ENCODE data around the gene ARHGAP10. TPM values are rescaled to one million over a fixed set of nuclear protein-coding genes. Genes with fewer than 3 reads are reported as not detected.

The ARHGAP10 gene
- total RNA-seq, 2 experiments from 2014 or later = 0.11 TPM; not detected in 1

DNA sequence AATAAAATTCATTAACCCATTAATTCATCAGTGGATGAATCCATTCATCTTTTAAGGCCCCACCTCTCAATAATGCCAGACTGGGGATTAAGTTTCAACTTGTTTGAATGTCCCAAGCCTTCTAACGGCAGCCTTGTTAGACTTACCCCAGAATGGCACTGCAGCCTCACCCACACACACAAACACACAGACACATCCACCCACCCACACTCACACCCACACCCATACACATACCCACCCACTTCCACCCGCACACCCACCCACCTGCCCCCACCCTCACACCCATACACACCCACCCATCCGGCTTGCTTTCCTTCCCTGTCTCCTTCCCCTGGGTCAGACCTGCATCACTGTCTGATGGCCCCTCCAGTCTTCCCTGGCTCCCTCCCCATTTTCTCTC lies 102.6 kb downstream of the ARHGAP10 start:
- no peak overlapping the region for H3K4me3 ChIP-seq (ENCODE audit: low read depth, low read length, poor library complexity, severe bottlenecking)
- H3K9me3 ChIP-seq (ENCODE audit: low read length) = no peaks in the 10 kb centered on the region
- no peak overlapping the region for H3K27ac ChIP-seq (ENCODE audit: low read depth, low read length, poor library complexity, severe bottlenecking)
- no peaks in the 10 kb centered on the region for H3K9me2 ChIP-seq (ENCODE audit: insufficient read depth, low read length)
- no peaks in the 10 kb centered on the region for H3K36me3 ChIP-seq (ENCODE audit: insufficient read depth, low read length)
- H2AFZ ChIP-seq (ENCODE audit: low read length) = no peak overlapping the region
- no peaks in the 10 kb centered on the region for H4K20me1 ChIP-seq (ENCODE audit: insufficient read depth, low read length)
- ChIA-PET CTCF (ENCODE audit: unreplicated experiment) (no interaction called here), POLR2A (no interaction called here)
- TF ChIP-seq EZH2phosphoT487 (IDR thresholded peaks at IDR 0.05; ENCODE audit: borderline replicate concordance, low read depth, low read length) = no peak
- TF ChIP-seq, protein P1, sequence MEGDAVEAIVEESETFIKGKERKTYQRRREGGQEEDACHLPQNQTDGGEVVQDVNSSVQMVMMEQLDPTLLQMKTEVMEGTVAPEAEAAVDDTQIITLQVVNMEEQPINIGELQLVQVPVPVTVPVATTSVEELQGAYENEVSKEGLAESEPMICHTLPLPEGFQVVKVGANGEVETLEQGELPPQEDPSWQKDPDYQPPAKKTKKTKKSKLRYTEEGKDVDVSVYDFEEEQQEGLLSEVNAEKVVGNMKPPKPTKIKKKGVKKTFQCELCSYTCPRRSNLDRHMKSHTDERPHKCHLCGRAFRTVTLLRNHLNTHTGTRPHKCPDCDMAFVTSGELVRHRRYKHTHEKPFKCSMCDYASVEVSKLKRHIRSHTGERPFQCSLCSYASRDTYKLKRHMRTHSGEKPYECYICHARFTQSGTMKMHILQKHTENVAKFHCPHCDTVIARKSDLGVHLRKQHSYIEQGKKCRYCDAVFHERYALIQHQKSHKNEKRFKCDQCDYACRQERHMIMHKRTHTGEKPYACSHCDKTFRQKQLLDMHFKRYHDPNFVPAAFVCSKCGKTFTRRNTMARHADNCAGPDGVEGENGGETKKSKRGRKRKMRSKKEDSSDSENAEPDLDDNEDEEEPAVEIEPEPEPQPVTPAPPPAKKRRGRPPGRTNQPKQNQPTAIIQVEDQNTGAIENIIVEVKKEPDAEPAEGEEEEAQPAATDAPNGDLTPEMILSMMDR (conservative IDR thresholded peaks at IDR 0.05; ENCODE audit: low read length) = no peak
- BruUV-seq (replicated peaks) = no TSS peak
- no peaks in the 10 kb centered on the region for H3K79me2 ChIP-seq (ENCODE audit: insufficient read depth, low read depth, low read length)
- intact Hi-C loops (cut with micrococcal nuclease; ENCODE audit: unreplicated experiment) = no loop called here
- no peak for DNase-seq (ENCODE audit: low spot score)
- no peak overlapping the region for H3K4me2 ChIP-seq (ENCODE audit: low read length)
- H3K4me1 ChIP-seq (ENCODE audit: insufficient read depth, low read length, poor library complexity, severe bottlenecking) = no peaks in the 10 kb centered on the region

DNA sequence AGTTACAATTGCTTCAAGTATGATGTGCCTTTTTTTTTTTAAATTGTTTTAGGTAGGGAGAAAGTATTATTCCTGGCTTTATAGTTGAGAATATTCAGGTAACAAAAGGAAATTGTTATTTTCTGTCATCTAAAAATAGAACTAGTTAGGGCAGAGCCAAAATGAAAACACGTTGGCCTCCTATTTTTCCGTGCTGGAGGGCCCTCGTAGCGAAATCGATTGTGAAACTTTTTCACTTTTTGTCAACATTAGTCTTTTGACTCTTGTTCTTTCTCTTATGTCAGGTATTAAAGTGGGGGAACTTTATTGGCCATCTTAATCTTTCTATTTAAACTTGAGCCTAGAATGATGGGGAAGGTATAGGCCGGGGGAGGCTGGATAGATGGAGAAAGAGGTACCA lies 104.9 kb downstream of the ARHGAP10 start:
- TF ChIP-seq, protein P1 (conservative IDR thresholded peaks at IDR 0.05; ENCODE audit: low read length) = no peak
- TF ChIP-seq EZH2phosphoT487 (IDR thresholded peaks at IDR 0.05; ENCODE audit: borderline replicate concordance, low read depth, low read length) = no peak
- no peak for DNase-seq (ENCODE audit: low spot score)
- Histone ChIP-seq H3K4me2 (ENCODE audit: low read length) (no peak overlapping the region), H2AFZ (ENCODE audit: low read length) (no peak overlapping the region), H3K27ac (ENCODE audit: low read depth, low read length, poor library complexity, severe bottlenecking) (no peak overlapping the region), H3K9me2 (ENCODE audit: insufficient read depth, low read length) (no peaks in the 10 kb centered on the region), H3K9me3 (ENCODE audit: low read length) (no peaks in the 10 kb centered on the region), H3K4me3 (ENCODE audit: low read depth, low read length, poor library complexity, severe bottlenecking) (no peak overlapping the region), H3K79me2 (ENCODE audit: insufficient read depth, low read depth, low read length) (no peaks in the 10 kb centered on the region), H3K4me1 (ENCODE audit: insufficient read depth, low read length, poor library complexity, severe bottlenecking) (no peaks in the 10 kb centered on the region), H3K36me3 (ENCODE audit: insufficient read depth, low read length) (no peaks in the 10 kb centered on the region), H4K20me1 (ENCODE audit: insufficient read depth, low read length) (no peaks in the 10 kb centered on the region)
- no TSS peak for BruUV-seq (replicated peaks)
- ChIA-PET CTCF (ENCODE audit: unreplicated experiment) (no interaction called here), POLR2A (interaction anchor here (0.9 kb wide), 1 partner anchor 55 kb away, joined by 3 read pairs; no protein-coding TSS in a partner anchor)
- intact Hi-C loops (cut with micrococcal nuclease; ENCODE audit: unreplicated experiment) = no loop called here

DNA sequence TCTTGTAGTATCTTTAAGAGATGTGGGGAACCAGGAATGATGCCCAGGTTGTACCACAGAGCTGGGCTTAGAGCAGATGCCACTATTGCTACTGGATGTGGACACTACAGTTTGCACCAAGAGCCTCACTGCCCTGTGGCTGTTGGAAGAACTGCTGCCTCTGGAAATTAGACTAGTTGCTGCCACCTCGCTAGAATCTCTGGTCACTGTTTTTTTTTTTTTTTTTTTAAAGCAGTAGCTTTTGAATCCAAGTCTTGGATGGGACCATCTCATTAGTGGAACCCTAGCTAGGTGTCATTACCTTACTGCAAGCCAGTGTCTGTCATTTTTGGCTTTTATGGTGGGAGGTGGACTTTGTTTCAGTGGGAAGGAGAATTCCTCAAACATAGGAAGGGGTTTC lies 105.5 kb downstream of the ARHGAP10 start:
- Histone ChIP-seq H3K79me2 (ENCODE audit: insufficient read depth, low read depth, low read length) (no peaks in the 10 kb centered on the region), H3K4me2 (ENCODE audit: low read length) (no peak overlapping the region), H3K36me3 (ENCODE audit: insufficient read depth, low read length) (no peaks in the 10 kb centered on the region), H3K9me3 (ENCODE audit: low read length) (no peaks in the 10 kb centered on the region), H3K4me3 (ENCODE audit: low read depth, low read length, poor library complexity, severe bottlenecking) (no peak overlapping the region), H3K9me2 (ENCODE audit: insufficient read depth, low read length) (no peaks in the 10 kb centered on the region), H4K20me1 (ENCODE audit: insufficient read depth, low read length) (no peaks in the 10 kb centered on the region), H3K27ac (ENCODE audit: low read depth, low read length, poor library complexity, severe bottlenecking) (no peak overlapping the region), H2AFZ (ENCODE audit: low read length) (no peak overlapping the region), H3K4me1 (ENCODE audit: insufficient read depth, low read length, poor library complexity, severe bottlenecking) (no peaks in the 10 kb centered on the region)
- POLR2A ChIA-PET = interaction anchor here (1.0 kb wide), 1 partner anchor 11 kb away, joined by 3 read pairs; no protein-coding TSS in a partner anchor
- peak; percentile 1 for DNase-seq (ENCODE audit: low spot score)
- no TSS peak for BruUV-seq (replicated peaks)
- no peak for TF ChIP-seq EZH2phosphoT487 (IDR thresholded peaks at IDR 0.05; ENCODE audit: borderline replicate concordance, low read depth, low read length)
- TF ChIP-seq, protein P1 (conservative IDR thresholded peaks at IDR 0.05; ENCODE audit: low read length) = no peak
- CTCF ChIA-PET (ENCODE audit: unreplicated experiment) = no interaction called here
- intact Hi-C loops (cut with micrococcal nuclease; ENCODE audit: unreplicated experiment) = no loop called here
